ENCODE measurements around the gene JARID2.

GRCh38 chr6:15423286-15423993 is 177.6 kb downstream of the JARID2 start:
- TF ChIP-seq CTCF (IDR thresholded peaks at IDR 0.05; ENCODE audit: insufficient read depth, low read length, poor library complexity, severe bottlenecking) (no peak), EZH2phosphoT487 (conservative IDR thresholded peaks at IDR 0.05; ENCODE audit: low read length) (no peak)

Measured in SU-DHL-6 (cell line).